K562 (cell line): ENCODE measurements around the gene CHL1. TPM values are rescaled to one million over a fixed set of nuclear protein-coding genes. Genes with fewer than 3 reads are reported as not detected.

Experiments used
- ATAC-seq: fragments of 200-7000 bp; cut with Tn5 transposase; 3 replicates; pipeline ENCODE4 v1.9.1; 2020; ENCODE audit warnings: moderate library complexity
- BruUV-seq: library from RNA; stranded (reverse); fragments of 400-500 nt; replicated peaks from 2 replicates; lab custom pipeline; 2021; lab: Mats Ljungman, UMichigan
- CTCF ChIA-PET: fragments of 300-600 bp; formaldehyde crosslinking; extraction: SDS; loops from one replicate; lab custom pipeline; 2021; ENCODE audit warnings: low intra/inter-chr PET ratio; lab: Yijun Ruan, JAX
- POLR2A ChIA-PET: fragments of 300-600, 350-650 bp; sonication (Branson Sonifier 250); formaldehyde crosslinking; extraction: SDS; loops from one replicate; lab custom pipeline; 2021; ENCODE audit warnings: antibody characterized with exemption, inconsistent platforms; lab: Yijun Ruan, JAX
- DNase-seq, 4 experiments: peaks; one replicate each; pipeline versions ENCODE4 v3.0.0 to v3.0.0-alpha.2; 2011 to 2018; ENCODE audit warnings: low spot score in 3 of 4, mixed read lengths in 3 of 4; ENCODE audit errors: extremely low read depth in 1 of 4
- FAIRE-seq: peaks from 2 replicates; lab custom pipeline; 2011; peaks lifted over from hg19 to GRCh38; lab: Jason Lieb, UNC
- H2AFZ ChIP-seq: 2 replicates; pipeline ENCODE4 v1.6.0; 2011; ENCODE audit warnings: low read depth, low read length, control low read depth, inconsistent platforms
- H3K27ac ChIP-seq: fragments of 200-600 bp; 3 replicates; pipeline ENCODE4 v1.8.0; 2011; ENCODE audit warnings: low read depth, mild to moderate bottlenecking, control low read depth, inconsistent platforms, low read length, moderate library complexity, mixed read lengths; ENCODE audit errors: extremely low read depth
- H3K27me3 ChIP-seq, 2 experiments: fragments of 300-600 bp in 1 of 2; 2 replicates in 1 of 2; 3 replicates in 1 of 2; pipeline versions ENCODE4 v1.6.0 to v1.8.0; 2011; ENCODE audit warnings: inconsistent platforms in 2 of 2, low read length in 2 of 2, mild to moderate bottlenecking in 1 of 2, mixed read lengths in 1 of 2, moderate library complexity in 1 of 2; ENCODE audit not compliant: control insufficient read depth in 2 of 2, insufficient read depth in 2 of 2
- H3K36me3 ChIP-seq: fragments of 300-600 bp; 3 replicates; pipeline ENCODE4 v1.8.0; 2011; ENCODE audit warnings: mild to moderate bottlenecking, low read length, inconsistent platforms; ENCODE audit not compliant: control insufficient read depth, insufficient read depth
- H3K4me1 ChIP-seq, 2 experiments: fragments of 200-600 bp in 1 of 2; replicated peaks in 1 of 2; 2 replicates in 1 of 2; 3 replicates in 1 of 2; pipeline versions ENCODE4 v1.5.1 to v1.8.0; 2011; ENCODE audit warnings: inconsistent platforms in 2 of 2, low read length in 2 of 2, mild to moderate bottlenecking in 1 of 2, mixed read lengths in 1 of 2, moderate library complexity in 1 of 2; ENCODE audit not compliant: control insufficient read depth in 2 of 2, insufficient read depth in 2 of 2
- H3K4me2 ChIP-seq: 2 replicates; pipeline ENCODE4 v1.6.1; 2011; ENCODE audit warnings: low read length, control low read depth, inconsistent platforms, mixed read lengths; ENCODE audit not compliant: insufficient read depth
- H3K4me3 ChIP-seq: fragments of 200-600 bp; sonication (generic), shearing (Covaris generic); 2 replicates; pipeline ENCODE4 v1.5.1; 2016; ENCODE audit warnings: control low read depth, inconsistent platforms
- H3K79me2 ChIP-seq: fragments of 200-600 bp; 3 replicates; pipeline ENCODE4 v1.8.0; 2011; ENCODE audit warnings: low read length, inconsistent platforms; ENCODE audit not compliant: control insufficient read depth, insufficient read depth
- H3K9ac ChIP-seq, 2 experiments: 2 replicates each; pipeline versions ENCODE4 v1.6.0 to v1.6.1; 2011; ENCODE audit warnings: low read depth in 2 of 2, low read length in 2 of 2, control low read depth in 1 of 2, inconsistent platforms in 1 of 2, mild to moderate bottlenecking in 1 of 2, mixed read lengths in 1 of 2; ENCODE audit not compliant: insufficient read depth in 1 of 2
- H3K9me1 ChIP-seq: one replicate; pipeline ENCODE4 v1.6.0; 2011; ENCODE audit warnings: inconsistent platforms, mild to moderate bottlenecking, low read length, moderate library complexity; ENCODE audit not compliant: control insufficient read depth, insufficient read depth
- H3K9me3 ChIP-seq: replicated peaks from 2 replicates; pipeline ENCODE4 v1.5.1; 2011; ENCODE audit warnings: low read depth, low read length, inconsistent platforms; ENCODE audit not compliant: control insufficient read depth, insufficient read depth
- H4K20me1 ChIP-seq: replicated peaks from 2 replicates; pipeline ENCODE4 v1.6.1; 2011; ENCODE audit warnings: low read length, inconsistent platforms, mixed read lengths; ENCODE audit not compliant: control insufficient read depth, insufficient read depth
- CBFA2T3 ChIP-seq: fragments of 450-650 bp; IDR thresholded peaks from 2 replicates; pipeline ENCODE4 v1.6.1; 2017
- ERF ChIP-seq: fragments of 450-650 bp; formaldehyde crosslinking; IDR thresholded peaks from 2 replicates; pipeline ENCODE4 v1.4.0; 2020; ENCODE audit warnings: mild to moderate bottlenecking, mixed read lengths
- FOXA3 ChIP-seq, 2 experiments: fragments of 450-650 bp in 1 of 2; sonication (generic) in 1 of 2; formaldehyde crosslinking; IDR thresholded peaks in 1 of 2; conservative IDR thresholded peaks in 1 of 2; 2 replicates each; pipeline versions ENCODE4 v1.4.0 to v1.8.0; 2020 to 2022; ENCODE audit warnings: mild to moderate bottlenecking in 2 of 2, missing genetic modification reagents in 1 of 2
- MNT ChIP-seq, 2 experiments: fragments of 450-650 bp; conservative IDR thresholded peaks; 2 replicates each; pipeline ENCODE4 v1.6.1; 2017; ENCODE audit warnings: mild to moderate bottlenecking in 2 of 2, moderate library complexity in 2 of 2
- MXI1 ChIP-seq: IDR thresholded peaks from 2 replicates; pipeline ENCODE4 v1.6.1; 2011; ENCODE audit warnings: low read depth, mild to moderate bottlenecking, improper control_type of control experiment, low read length
- RBBP5 ChIP-seq: fragments of 200-600 bp; sonication (generic); IDR thresholded peaks from 2 replicates; pipeline ENCODE4 v1.6.1; 2012; ENCODE audit warnings: borderline replicate concordance, mild to moderate bottlenecking, low read length, control low read depth, inconsistent platforms; ENCODE audit not compliant: insufficient read depth, poor library complexity, severe bottlenecking
- RUNX1 ChIP-seq: sonication (generic); IDR thresholded peaks from 2 replicates; pipeline ENCODE4 v1.6.1; 2016; ENCODE audit warnings: antibody characterized with exemption, low read depth
- STAT5B ChIP-seq: fragments of 250-450 bp; sonication (Bioruptor Pico); IDR thresholded peaks from 2 replicates; pipeline ENCODE4 v1.8.0; 2021; ENCODE audit warnings: mild to moderate bottlenecking, inconsistent platforms
- ZNF175 ChIP-seq: fragments of 200-800 bp; sonication (Bioruptor generic); IDR thresholded peaks from 2 replicates; pipeline ENCODE4 v1.6.1; 2016; ENCODE audit warnings: low read depth, mild to moderate bottlenecking, missing genetic modification characterization, missing compliant biosample characterization
- ZNF212 ChIP-seq: fragments of 450-650 bp; formaldehyde crosslinking; IDR thresholded peaks from 2 replicates; pipeline ENCODE4 v1.4.0; 2020; ENCODE audit warnings: mild to moderate bottlenecking
- ZNF316 ChIP-seq: fragments of 450-650 bp; IDR thresholded peaks from 2 replicates; pipeline ENCODE4 v1.6.1; 2016
- ZNF408 ChIP-seq: fragments of 250-450 bp; sonication (Bioruptor Pico); IDR thresholded peaks from 2 replicates; pipeline ENCODE4 v1.4.0; 2020; ENCODE audit warnings: low read depth, mild to moderate bottlenecking, moderate library complexity
- ZNF507 ChIP-seq: conservative IDR thresholded peaks from 2 replicates; pipeline ENCODE4 v1.6.1; 2017; ENCODE audit warnings: missing genetic modification characterization, missing compliant biosample characterization
- ZNF551 ChIP-seq: fragments of 250-450 bp; sonication (Bioruptor Pico); IDR thresholded peaks from 2 replicates; pipeline ENCODE4 v1.5.0; 2021; ENCODE audit warnings: mild to moderate bottlenecking, moderate library complexity
- WGBS: fragments of 100-300 bp; shearing (Covaris generic); methylation state at CpG from one replicate; pipeline ENCODE4 v1.1.6; 2016; ENCODE audit warnings: low coverage, mixed read lengths; ENCODE audit not compliant: insufficient coverage; ENCODE audit errors: missing lambda C conversion rate; 5-methylcytosine and 5-hydroxymethylcytosine counted together
- in situ Hi-C: fragments of 300-500 bp; cut with MboI; formaldehyde crosslinking; loops from 4 replicates; pipeline ENCODE4 v1.15.0; 2018; ENCODE audit warnings: inconsistent platforms, mixed read lengths
- intact Hi-C: fragments of 100-400 bp; cut with micrococcal nuclease; formaldehyde crosslinking; loops from 2 replicates; pipeline ENCODE4 v1.14.2; 2022
- polyA plus RNA-seq, 8 experiments: library from polyadenylated mRNA; depleted of rRNA in 4 of 8; stranded (reverse) in 5 of 8; unstranded in 3 of 8; fragments of >200 nt; fragmentation: Nextera tagmentation in 2 of 8; fragmentation: Illumina TruSeq in 1 of 8; extraction: Ambion mirVana in 2 of 8; extraction: Trizol in 1 of 8; gene quantifications; 2 replicates each; pipeline versions ENCODE4 v1.2.1 to v1.2.3, GENCODE V29; 2011 to 2014; ENCODE audit warnings: inconsistent platforms in 1 of 8, missing spikeins in 1 of 8
- total RNA-seq, 7 experiments: library from RNA; depleted of rRNA in 6 of 7; stranded (reverse); fragments of >200 nt in 6 of 7; fragmentation: Illumina TruSeq in 2 of 7; extraction: Trizol in 2 of 7; gene quantifications; 2 replicates each; pipeline versions ENCODE4 v1.2.1 to v1.2.3, GENCODE V29; 2011 to 2021; ENCODE audit warnings: low replicate concordance in 1 of 7
- TF ChIP-seq, protein P1 (sequence below): sonication (generic); formaldehyde crosslinking; IDR thresholded peaks from 2 replicates; pipeline ENCODE4 v1.8.1; 2023; ENCODE audit warnings: mild to moderate bottlenecking, missing genetic modification reagents, moderate library complexity

Gene CHL1
- total and polyA plus RNA-seq, 9 of the 15 experiments (the other 6 are each of a cell fraction or from before 2014, with no cell fraction given), result 0.02 TPM; not detected in 8

DNA sequence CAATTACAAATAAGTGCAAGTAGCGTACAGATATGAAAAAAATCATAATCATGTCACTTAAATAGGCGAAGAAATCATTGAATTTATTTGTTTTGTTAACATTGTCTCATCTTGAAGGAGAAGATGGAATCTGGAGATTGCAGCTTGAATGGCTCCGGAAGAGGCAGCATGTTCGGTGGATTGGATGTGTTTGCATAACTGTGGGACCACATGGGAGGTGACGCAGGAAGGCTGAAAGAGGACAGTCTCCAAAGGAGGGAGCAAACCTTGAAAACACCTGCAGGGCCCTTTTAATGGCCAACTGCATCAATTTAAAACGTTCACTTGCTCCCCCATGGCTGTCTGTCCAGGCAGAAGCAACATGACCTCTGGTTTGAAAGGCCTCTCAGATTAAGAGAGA, 61.3 kb downstream of the CHL1 start:
- BruUV-seq, result no TSS peak
- Histone ChIP-seq H3K4me2 (no peak overlapping the region), H3K9me3 (no peaks in the 10 kb centered on the region), H3K4me1 (no peaks in the 10 kb centered on the region), H3K4me3 (no peak overlapping the region), H3K27me3 (no peaks in the 10 kb centered on the region), H3K36me3 (no peaks in the 10 kb centered on the region), H3K27ac (no peak overlapping the region), H3K79me2 (no peaks in the 10 kb centered on the region)
- in situ Hi-C loops, result no loop called here
- ATAC-seq (no peak), FAIRE-seq (no peak)
- intact Hi-C loops, result no loop called here
- CTCF ChIA-PET, result no interaction called here
- WGBS, result 2% methylated on average over 6 of the region's 6 CpGs
- TF ChIP-seq ZNF316, result no peak
- no peak for TF ChIP-seq FOXA3 (CRISPR knock-in tag; conservative IDR thresholded peaks at IDR 0.05 in 1 of 2, IDR thresholded peaks at IDR 0.05 in 1 of 2)
- no peak for TF ChIP-seq ERF (CRISPR knock-in tag)
- no peak for TF ChIP-seq MNT (conservative IDR thresholded peaks at IDR 0.05)
- no peak for TF ChIP-seq CBFA2T3
- TF ChIP-seq ZNF175 (CRISPR knock-in tag), result no peak
- no peak for TF ChIP-seq ZNF408
- no peak for TF ChIP-seq MXI1
- TF ChIP-seq RUNX1, result no peak
- no peak for TF ChIP-seq STAT5B
- TF ChIP-seq ZNF551, result no peak
- TF ChIP-seq, protein P1, sequence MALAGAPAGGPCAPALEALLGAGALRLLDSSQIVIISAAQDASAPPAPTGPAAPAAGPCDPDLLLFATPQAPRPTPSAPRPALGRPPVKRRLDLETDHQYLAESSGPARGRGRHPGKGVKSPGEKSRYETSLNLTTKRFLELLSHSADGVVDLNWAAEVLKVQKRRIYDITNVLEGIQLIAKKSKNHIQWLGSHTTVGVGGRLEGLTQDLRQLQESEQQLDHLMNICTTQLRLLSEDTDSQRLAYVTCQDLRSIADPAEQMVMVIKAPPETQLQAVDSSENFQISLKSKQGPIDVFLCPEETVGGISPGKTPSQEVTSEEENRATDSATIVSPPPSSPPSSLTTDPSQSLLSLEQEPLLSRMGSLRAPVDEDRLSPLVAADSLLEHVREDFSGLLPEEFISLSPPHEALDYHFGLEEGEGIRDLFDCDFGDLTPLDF (CRISPR knock-in tag), result no peak
- no peak for TF ChIP-seq RBBP5
- TF ChIP-seq ZNF507 (tag), result no peak
- TF ChIP-seq ZNF212 (CRISPR knock-in tag), result no peak
- TF ChIP-seq, all 486 proteins: peak for 0
- Histone ChIP-seq H3K9ac (no peak overlapping the region), H2AFZ (no peak overlapping the region), H3K9me1 (no peaks in the 10 kb centered on the region), H4K20me1 (no peaks in the 10 kb centered on the region)
- POLR2A ChIA-PET, result no interaction called here
- DNase-seq, result no peak
